ENCODE results near the gene ARF6.

DNA sequence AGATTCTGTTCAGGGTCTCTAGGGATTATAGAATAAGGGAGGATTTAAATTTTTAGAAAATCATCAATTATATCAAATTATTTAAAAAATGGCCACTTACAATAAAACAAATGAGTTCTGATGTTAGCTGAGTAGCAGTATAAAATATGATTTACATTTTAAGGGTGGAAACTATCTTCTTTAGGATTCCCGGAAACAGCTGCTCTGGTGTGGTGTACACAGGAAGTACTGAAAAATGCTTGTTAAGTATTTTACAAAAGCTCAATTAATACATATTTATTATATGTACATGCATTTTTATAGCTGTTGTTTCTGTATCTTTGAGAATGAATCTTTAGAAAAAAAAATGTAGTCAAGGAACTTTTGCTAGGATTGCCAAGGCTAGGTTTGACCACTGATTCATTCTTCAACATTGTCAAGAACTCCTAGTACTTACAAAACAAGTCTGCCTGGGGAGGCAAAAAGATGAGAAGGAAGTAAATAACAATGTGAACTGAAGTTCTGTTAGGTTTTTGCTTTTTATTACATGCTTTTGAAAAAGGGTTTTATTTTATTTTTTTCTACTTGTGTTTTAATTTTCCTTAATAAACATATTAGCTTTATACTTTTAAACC, 48.0 kb downstream of the ARF6 start:
- no peak for TF ChIP-seq EZH2 (IDR thresholded peaks at IDR 0.05; ENCODE audit: borderline replicate concordance, low read depth, low read length, severe bottlenecking)
- TF ChIP-seq, protein P1, sequence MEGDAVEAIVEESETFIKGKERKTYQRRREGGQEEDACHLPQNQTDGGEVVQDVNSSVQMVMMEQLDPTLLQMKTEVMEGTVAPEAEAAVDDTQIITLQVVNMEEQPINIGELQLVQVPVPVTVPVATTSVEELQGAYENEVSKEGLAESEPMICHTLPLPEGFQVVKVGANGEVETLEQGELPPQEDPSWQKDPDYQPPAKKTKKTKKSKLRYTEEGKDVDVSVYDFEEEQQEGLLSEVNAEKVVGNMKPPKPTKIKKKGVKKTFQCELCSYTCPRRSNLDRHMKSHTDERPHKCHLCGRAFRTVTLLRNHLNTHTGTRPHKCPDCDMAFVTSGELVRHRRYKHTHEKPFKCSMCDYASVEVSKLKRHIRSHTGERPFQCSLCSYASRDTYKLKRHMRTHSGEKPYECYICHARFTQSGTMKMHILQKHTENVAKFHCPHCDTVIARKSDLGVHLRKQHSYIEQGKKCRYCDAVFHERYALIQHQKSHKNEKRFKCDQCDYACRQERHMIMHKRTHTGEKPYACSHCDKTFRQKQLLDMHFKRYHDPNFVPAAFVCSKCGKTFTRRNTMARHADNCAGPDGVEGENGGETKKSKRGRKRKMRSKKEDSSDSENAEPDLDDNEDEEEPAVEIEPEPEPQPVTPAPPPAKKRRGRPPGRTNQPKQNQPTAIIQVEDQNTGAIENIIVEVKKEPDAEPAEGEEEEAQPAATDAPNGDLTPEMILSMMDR (IDR thresholded peaks at IDR 0.05; ENCODE audit: borderline replicate concordance, extremely low read depth, low read length, poor library complexity, severe bottlenecking): no peak
